PC-9 (cell line): ENCODE data around the gene KLK13. TPM values are rescaled to one million over a fixed set of nuclear protein-coding genes. Genes with fewer than 3 reads are reported as not detected.
A peak's percentile ranks its signal among the peaks of the same experiment; 100 is the strongest.

Experiments
- BruUV-seq: library from RNA; stranded (reverse); fragments of 400-500 nt; replicated peaks from 2 replicates; lab custom pipeline; 2021; lab: Mats Ljungman, UMichigan
- CTCF ChIA-PET: fragments of 300-600 bp; sonication (Branson Sonifier 250); formaldehyde crosslinking; loops from one replicate; lab custom pipeline; 2022; ENCODE audit warnings: antibody characterized with exemption; lab: Charles Lee
- POLR2A ChIA-PET: fragments of 300-600 bp; sonication (Branson Sonifier 250); formaldehyde crosslinking; loops from one replicate; lab custom pipeline; 2022; ENCODE audit warnings: antibody characterized with exemption; ENCODE audit not compliant: unreplicated experiment; lab: Charles Lee
- DNase-seq, 2 experiments: peaks; one replicate each; pipeline versions ENCODE4 v3.0.0 to v3.0.0-alpha.2; 2015 to 2022; ENCODE audit warnings: mixed read lengths in 1 of 2
- H2AFZ ChIP-seq: fragments of 200-600 bp; sonication (generic); 2 replicates; pipeline ENCODE4 v1.8.1; 2017; ENCODE audit warnings: antibody characterized with exemption
- H3F3A ChIP-seq: fragments of 200-600 bp; sonication (generic); 2 replicates; pipeline ENCODE4 v1.8.1; 2017; ENCODE audit warnings: antibody characterized with exemption, mild to moderate bottlenecking, low read depth; ENCODE audit not compliant: insufficient read depth
- H3K27ac ChIP-seq: fragments of 200-600 bp; sonication (generic); 2 replicates; pipeline ENCODE4 v1.6.1; 2016; ENCODE audit warnings: mixed run types
- H3K27me3 ChIP-seq: fragments of 200-600 bp; sonication (generic); 2 replicates; pipeline ENCODE4 v1.6.1; 2016; ENCODE audit warnings: low read depth, mixed run types; ENCODE audit not compliant: insufficient read depth
- H3K36me3 ChIP-seq: fragments of 200-600 bp; sonication (generic); 2 replicates; pipeline ENCODE4 v1.6.1; 2016; ENCODE audit warnings: low read depth, mixed run types
- H3K4me1 ChIP-seq: fragments of 200-600 bp; sonication (generic); replicated peaks from 2 replicates; pipeline ENCODE4 v1.6.1; 2016; ENCODE audit warnings: mixed run types; ENCODE audit not compliant: insufficient read depth
- H3K4me2 ChIP-seq: fragments of 200-600 bp; sonication (generic); 2 replicates; pipeline ENCODE4 v1.6.1; 2017; ENCODE audit warnings: mixed run types
- H3K4me3 ChIP-seq: fragments of 200-600 bp; sonication (generic); 2 replicates; pipeline ENCODE4 v1.6.1; 2016; ENCODE audit warnings: mixed run types
- H3K79me2 ChIP-seq: fragments of 200-600 bp; sonication (generic); 2 replicates; pipeline ENCODE4 v1.6.1; 2017; ENCODE audit warnings: low read depth, mixed run types
- H3K9me2 ChIP-seq: fragments of 200-600 bp; sonication (generic); 2 replicates; pipeline ENCODE4 v1.8.1; 2017; ENCODE audit warnings: mild to moderate bottlenecking; ENCODE audit not compliant: insufficient read depth
- H3K9me3 ChIP-seq: fragments of 200-600 bp; sonication (generic); 2 replicates; pipeline ENCODE4 v1.8.1; 2016; ENCODE audit warnings: low read depth; ENCODE audit not compliant: insufficient read depth
- H4K20me1 ChIP-seq: fragments of 200-600 bp; sonication (generic); 2 replicates; pipeline ENCODE4 v1.8.1; 2017; ENCODE audit not compliant: insufficient read depth
- CTCF ChIP-seq: fragments of 200-600 bp; sonication (generic); conservative IDR thresholded peaks from 2 replicates; pipeline ENCODE4 v1.6.1; 2017; ENCODE audit warnings: mixed run types, antibody characterized with exemption, mild to moderate bottlenecking, moderate library complexity
- EZH2 ChIP-seq: fragments of 200-600 bp; sonication (generic); IDR thresholded peaks from 2 replicates; pipeline ENCODE4 v1.8.0; 2017; ENCODE audit warnings: antibody characterized with exemption, low read depth
- intact Hi-C: fragments of 100-400 bp; cut with micrococcal nuclease; formaldehyde crosslinking; loops from one replicate; pipeline ENCODE4 v1.10.0; 2022; ENCODE audit not compliant: unreplicated experiment
- total RNA-seq: library from RNA; stranded (reverse); gene quantifications from 2 replicates; pipeline ENCODE4 v1.2.3, GENCODE V29; 2021

The KLK13 gene
- total RNA-seq, 1 experiment from 2014 or later: not detected

GRCh38 chr19:51043497-51043896 is 21.4 kb downstream of the KLK13 start:
- Histone ChIP-seq H2AFZ (no peak overlapping the region), H3K4me1 (no peaks in the 10 kb centered on the region), H3K4me2 (no peak overlapping the region), H3K36me3 (no peaks in the 10 kb centered on the region), H4K20me1 (no peaks in the 10 kb centered on the region), H3F3A (0 out of 2 replicates have a peak, but pooled peaks cover 3% of the 10 kb centered on the region), H3K9me2 (no peaks in the 10 kb centered on the region), H3K9me3 (no peaks in the 10 kb centered on the region), H3K27me3 (peaks cover 36% of the 10 kb centered on the region), H3K27ac (no peak overlapping the region), H3K79me2 (no peaks in the 10 kb centered on the region), H3K4me3 (no peak overlapping the region)
- intact Hi-C loops: no loop called here
- DNase-seq: no peak
- TF ChIP-seq CTCF: no peak
- TF ChIP-seq EZH2: no peak
- ChIA-PET POLR2A (interaction anchor here (0.5 kb wide), 1 partner anchor 41 kb away, joined by 3 read pairs; no protein-coding TSS in a partner anchor), CTCF (no interaction called here)
- no TSS peak for BruUV-seq

- Histone ChIP-seq H3K4me3 (no peak overlapping the region), H3F3A (no peaks in the 10 kb centered on the region), H4K20me1 (no peaks in the 10 kb centered on the region), H3K27ac (no peak overlapping the region), H3K9me2 (no peaks in the 10 kb centered on the region), H3K9me3 (no peaks in the 10 kb centered on the region), H3K4me2 (no peak overlapping the region), H2AFZ (no peak overlapping the region), H3K4me1 (no peaks in the 10 kb centered on the region), H3K79me2 (no peaks in the 10 kb centered on the region), H3K27me3 (0 out of 2 replicates have a peak, but pooled peaks cover 14% of the 10 kb centered on the region), H3K36me3 (no peaks in the 10 kb centered on the region)
- TF ChIP-seq CTCF: no peak
- TF ChIP-seq EZH2: no peak
- intact Hi-C loops: no loop called here
- POLR2A ChIA-PET: no interaction called here
- DNase-seq: no peak
- no TSS peak for BruUV-seq
- CTCF ChIA-PET: no interaction called here
These were observed 24.7 kb downstream of the KLK13 start for GRCh38 chr19:51040151-51040550.

- TF ChIP-seq CTCF: no peak
- no peak for TF ChIP-seq EZH2
- no TSS peak for BruUV-seq
- Histone ChIP-seq H3K36me3 (no peaks in the 10 kb centered on the region), H3K4me3 (no peak overlapping the region), H3K4me1 (no peaks in the 10 kb centered on the region), H3K27me3 (no peaks in the 10 kb centered on the region), H3K27ac (no peak overlapping the region), H4K20me1 (no peaks in the 10 kb centered on the region), H3K4me2 (no peak overlapping the region), H3K9me2 (no peaks in the 10 kb centered on the region), H3F3A (no peaks in the 10 kb centered on the region), H3K9me3 (no peaks in the 10 kb centered on the region), H3K79me2 (no peaks in the 10 kb centered on the region), H2AFZ (no peak overlapping the region)
- intact Hi-C loops: no loop called here
- POLR2A ChIA-PET: no interaction called here
- CTCF ChIA-PET: interaction anchor here (0.6 kb wide), 1 partner anchor 18 kb away, joined by 12 read pairs; no protein-coding TSS in a partner anchor
- peak in 1 of 2 experiments; percentile 12 for DNase-seq
These were observed 28.4 kb downstream of the KLK13 start for GRCh38 chr19:51036519-51036918.
